ENCODE measurements around the gene PPA2. TPM values are rescaled to one million over a fixed set of nuclear protein-coding genes. Genes with fewer than 3 reads are reported as not detected.

PPA2 gene
- total RNA-seq, 1 donor from 2014 or later = 81.0 TPM

DNA sequence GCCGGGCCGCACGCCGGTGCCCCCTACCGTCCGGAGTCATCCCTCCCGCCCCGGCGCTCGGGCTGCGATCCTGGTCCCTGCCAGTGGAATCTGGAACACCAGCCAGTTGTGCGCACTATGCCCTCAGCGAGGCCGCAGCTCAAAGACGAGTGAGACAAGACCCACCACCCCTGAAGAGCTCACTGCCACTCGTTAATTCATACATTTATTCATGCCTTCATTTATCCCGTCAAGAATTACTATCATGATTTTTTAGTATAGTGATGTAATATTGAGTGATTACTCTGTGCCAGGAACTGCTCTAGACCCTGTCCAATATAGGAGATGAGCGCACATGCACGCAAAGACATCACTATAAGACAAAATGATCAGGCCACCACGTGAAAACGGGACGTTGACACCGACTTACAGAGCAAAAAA is 247 bp upstream of the PPA2 start:
- H3K36me3 Mint-ChIP-seq (ENCODE audit: low read depth) = peaks cover 3% of the 10 kb centered on the region
- peak; percentile 88 for TF ChIP-seq CTCF (conservative IDR thresholded peaks at IDR 0.05)
- H3K27me3 Mint-ChIP-seq (ENCODE audit: low read depth) = peaks cover 7% of the 10 kb centered on the region
- peaks cover 27% of the 10 kb centered on the region for H3K4me1 Mint-ChIP-seq
- H3K9me3 Mint-ChIP-seq = no peaks in the 10 kb centered on the region
- DNase-seq (ENCODE audit: low read depth, low spot score) = peak; percentile 82
- H3K4me3 Mint-ChIP-seq = peak overlapping the region; percentile 99
- H3K27ac Mint-ChIP-seq (ENCODE audit: unreplicated experiment) = peak overlapping the region; percentile 20

DNA sequence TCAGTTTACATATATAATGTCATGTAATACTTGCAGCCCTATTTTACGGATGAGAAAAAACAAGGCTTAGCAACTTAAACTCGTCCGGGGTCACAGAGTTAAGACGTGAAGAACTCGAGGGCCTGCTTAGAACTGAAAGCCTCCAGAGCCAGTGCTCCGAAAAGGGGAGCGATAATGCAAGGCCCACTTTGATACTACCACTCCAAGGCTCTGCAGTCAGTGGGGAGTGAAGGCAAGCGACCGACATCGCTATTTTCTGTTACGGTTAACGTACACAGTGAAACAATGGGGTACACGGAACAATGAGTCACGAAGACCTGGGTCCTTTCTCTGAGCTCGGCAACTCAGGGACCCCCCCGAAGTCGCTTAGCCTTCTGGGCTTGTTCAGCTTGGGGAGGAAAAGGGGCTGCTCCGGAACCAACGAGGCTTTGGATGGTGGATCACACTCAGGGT is 965 bp downstream of the PPA2 start:
- Mint-ChIP-seq H3K27me3 (ENCODE audit: low read depth) (no peaks in the 10 kb centered on the region), H3K4me3 (peak overlapping the region; percentile 99), H3K4me1 (peaks cover 31% of the 10 kb centered on the region), H3K36me3 (ENCODE audit: low read depth) (peaks cover 8% of the 10 kb centered on the region), H3K27ac (ENCODE audit: unreplicated experiment) (peak overlapping the region; percentile 99), H3K9me3 (no peaks in the 10 kb centered on the region)
- TF ChIP-seq CTCF (conservative IDR thresholded peaks at IDR 0.05) = no peak
- DNase-seq (ENCODE audit: low read depth, low spot score) = no peak

DNA sequence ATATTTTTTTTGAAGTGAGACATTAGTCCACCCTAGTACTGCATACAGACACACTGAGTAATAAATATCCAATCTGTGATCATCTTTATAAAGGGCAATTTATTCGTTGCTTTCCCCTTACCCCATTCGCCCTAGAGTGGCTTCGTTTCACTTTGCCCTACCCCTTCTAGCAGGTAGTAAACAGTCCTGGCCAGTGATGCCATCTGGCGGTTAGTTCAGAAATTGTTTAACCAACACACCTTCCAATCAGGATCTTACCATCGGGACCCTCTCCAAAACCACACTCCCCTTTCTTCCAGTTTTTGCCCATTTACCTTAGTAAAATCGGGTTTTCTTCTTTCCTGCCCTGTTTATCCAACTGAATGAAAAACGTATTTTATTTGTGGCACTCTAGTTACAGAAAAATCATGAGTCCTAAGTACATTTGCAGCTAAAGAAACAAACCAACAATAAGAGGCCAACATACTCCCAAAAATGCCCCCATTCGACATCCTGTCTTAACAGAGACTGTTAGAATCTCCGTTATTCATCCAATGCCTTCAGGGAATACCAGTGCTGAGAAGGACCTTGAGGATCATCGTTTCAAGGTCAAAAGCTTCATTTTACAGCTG is 2.2 kb downstream of the PPA2 start:
- peaks cover 18% of the 10 kb centered on the region for H3K36me3 Mint-ChIP-seq (ENCODE audit: low read depth)
- no peaks in the 10 kb centered on the region for H3K9me3 Mint-ChIP-seq
- no peak overlapping the region for H3K27ac Mint-ChIP-seq (ENCODE audit: unreplicated experiment)
- peak overlapping the region; percentile 99 for H3K4me3 Mint-ChIP-seq
- peak; percentile 67 for DNase-seq (ENCODE audit: low read depth, low spot score)
- TF ChIP-seq CTCF (conservative IDR thresholded peaks at IDR 0.05) = peak; percentile 75
- no peaks in the 10 kb centered on the region for H3K27me3 Mint-ChIP-seq (ENCODE audit: low read depth)
- peaks cover 31% of the 10 kb centered on the region for H3K4me1 Mint-ChIP-seq

DNA sequence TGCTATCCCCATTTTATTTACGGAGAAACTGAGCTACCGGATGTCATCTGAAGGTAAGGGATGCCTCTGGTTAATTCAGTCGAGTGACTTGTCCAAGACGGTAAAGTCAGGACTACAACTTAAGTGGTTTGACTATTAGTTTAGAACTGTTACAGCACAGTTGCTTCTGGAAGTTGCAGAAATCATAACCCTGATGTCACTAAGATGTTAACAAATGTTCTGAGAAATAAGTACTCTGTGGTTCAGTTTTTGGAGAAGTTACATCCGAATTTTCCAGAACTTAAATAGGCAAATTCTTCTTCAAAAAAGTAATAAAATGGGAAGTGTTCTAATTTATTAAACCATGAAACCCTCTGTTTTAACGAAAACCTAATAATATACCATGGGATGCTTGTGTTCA is 3.1 kb downstream of the PPA2 start:
- H3K4me3 Mint-ChIP-seq = no peak overlapping the region
- peaks cover 31% of the 10 kb centered on the region for H3K4me1 Mint-ChIP-seq
- peaks cover 2% of the 10 kb centered on the region for H3K9me3 Mint-ChIP-seq
- peaks cover 21% of the 10 kb centered on the region for H3K36me3 Mint-ChIP-seq (ENCODE audit: low read depth)
- TF ChIP-seq CTCF (conservative IDR thresholded peaks at IDR 0.05) = no peak
- H3K27me3 Mint-ChIP-seq (ENCODE audit: low read depth) = no peaks in the 10 kb centered on the region
- H3K27ac Mint-ChIP-seq (ENCODE audit: unreplicated experiment) = no peak overlapping the region
- no peak for DNase-seq (ENCODE audit: low read depth, low spot score)

- TF ChIP-seq CTCF (conservative IDR thresholded peaks at IDR 0.05) = no peak
- no peak for DNase-seq (ENCODE audit: low read depth, low spot score)
- H3K4me1 Mint-ChIP-seq = peaks cover 31% of the 10 kb centered on the region
- H3K27me3 Mint-ChIP-seq (ENCODE audit: low read depth) = no peaks in the 10 kb centered on the region
- peaks cover 32% of the 10 kb centered on the region for H3K36me3 Mint-ChIP-seq (ENCODE audit: low read depth)
- peak overlapping the region; percentile 33 for H3K4me3 Mint-ChIP-seq
- peaks cover 4% of the 10 kb centered on the region for H3K9me3 Mint-ChIP-seq
- H3K27ac Mint-ChIP-seq (ENCODE audit: unreplicated experiment) = no peak overlapping the region
Observed at GRCh38 chr4:105469736-105470135, 4.1 kb downstream of the PPA2 start.

Measured in neural crest cell (in vitro differentiated cells).